GM23338 (cell line): Measurements from ENCODE around the gene EGFL6.

Source experiments
- CTCF ChIP-seq, 2 experiments: fragments of 200-600 bp in 1 of 2; sonication (generic) in 1 of 2; conservative IDR thresholded peaks; 2 replicates each; pipeline versions ENCODE4 v1.5.1 to v1.6.1; 2016 to 2017; ENCODE audit warnings: antibody characterized with exemption in 2 of 2, low read depth in 2 of 2, mild to moderate bottlenecking in 2 of 2, moderate library complexity in 1 of 2
- EZH2 ChIP-seq: fragments of 200-600 bp; sonication (generic); IDR thresholded peaks from one replicate; pipeline ENCODE4 v1.8.0; 2017; ENCODE audit warnings: antibody characterized with exemption, mild to moderate bottlenecking, low read depth; ENCODE audit not compliant: unreplicated experiment
- EZH2phosphoT487 ChIP-seq: fragments of 200-600 bp; sonication (generic); IDR thresholded peaks from one replicate; pipeline ENCODE4 v1.8.1; 2018; ENCODE audit warnings: antibody characterized with exemption; ENCODE audit not compliant: unreplicated experiment
- POLR2AphosphoS5 ChIP-seq: IDR thresholded peaks from 2 replicates; pipeline ENCODE4 v1.6.1; 2016; ENCODE audit warnings: antibody characterized with exemption, low read depth
- TF ChIP-seq, protein P1 (sequence below): IDR thresholded peaks from one replicate; pipeline ENCODE4 v1.6.1; 2018; ENCODE audit warnings: antibody characterized with exemption; ENCODE audit not compliant: unreplicated experiment

- TF ChIP-seq EZH2phosphoT487 = no peak
- TF ChIP-seq CTCF (conservative IDR thresholded peaks at IDR 0.05; ENCODE audit: low read depth in 2 of 2) = no peak
- TF ChIP-seq, protein P1, sequence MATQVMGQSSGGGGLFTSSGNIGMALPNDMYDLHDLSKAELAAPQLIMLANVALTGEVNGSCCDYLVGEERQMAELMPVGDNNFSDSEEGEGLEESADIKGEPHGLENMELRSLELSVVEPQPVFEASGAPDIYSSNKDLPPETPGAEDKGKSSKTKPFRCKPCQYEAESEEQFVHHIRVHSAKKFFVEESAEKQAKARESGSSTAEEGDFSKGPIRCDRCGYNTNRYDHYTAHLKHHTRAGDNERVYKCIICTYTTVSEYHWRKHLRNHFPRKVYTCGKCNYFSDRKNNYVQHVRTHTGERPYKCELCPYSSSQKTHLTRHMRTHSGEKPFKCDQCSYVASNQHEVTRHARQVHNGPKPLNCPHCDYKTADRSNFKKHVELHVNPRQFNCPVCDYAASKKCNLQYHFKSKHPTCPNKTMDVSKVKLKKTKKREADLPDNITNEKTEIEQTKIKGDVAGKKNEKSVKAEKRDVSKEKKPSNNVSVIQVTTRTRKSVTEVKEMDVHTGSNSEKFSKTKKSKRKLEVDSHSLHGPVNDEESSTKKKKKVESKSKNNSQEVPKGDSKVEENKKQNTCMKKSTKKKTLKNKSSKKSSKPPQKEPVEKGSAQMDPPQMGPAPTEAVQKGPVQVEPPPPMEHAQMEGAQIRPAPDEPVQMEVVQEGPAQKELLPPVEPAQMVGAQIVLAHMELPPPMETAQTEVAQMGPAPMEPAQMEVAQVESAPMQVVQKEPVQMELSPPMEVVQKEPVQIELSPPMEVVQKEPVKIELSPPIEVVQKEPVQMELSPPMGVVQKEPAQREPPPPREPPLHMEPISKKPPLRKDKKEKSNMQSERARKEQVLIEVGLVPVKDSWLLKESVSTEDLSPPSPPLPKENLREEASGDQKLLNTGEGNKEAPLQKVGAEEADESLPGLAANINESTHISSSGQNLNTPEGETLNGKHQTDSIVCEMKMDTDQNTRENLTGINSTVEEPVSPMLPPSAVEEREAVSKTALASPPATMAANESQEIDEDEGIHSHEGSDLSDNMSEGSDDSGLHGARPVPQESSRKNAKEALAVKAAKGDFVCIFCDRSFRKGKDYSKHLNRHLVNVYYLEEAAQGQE = no peak
- TF ChIP-seq EZH2 = no peak
- no peak for TF ChIP-seq POLR2AphosphoS5
Observed at GRCh38 chrX:13670197-13670596, 100.8 kb downstream of the EGFL6 start.
